ENCODE results near the gene KCNE2.

The KCNE2 gene

DNA sequence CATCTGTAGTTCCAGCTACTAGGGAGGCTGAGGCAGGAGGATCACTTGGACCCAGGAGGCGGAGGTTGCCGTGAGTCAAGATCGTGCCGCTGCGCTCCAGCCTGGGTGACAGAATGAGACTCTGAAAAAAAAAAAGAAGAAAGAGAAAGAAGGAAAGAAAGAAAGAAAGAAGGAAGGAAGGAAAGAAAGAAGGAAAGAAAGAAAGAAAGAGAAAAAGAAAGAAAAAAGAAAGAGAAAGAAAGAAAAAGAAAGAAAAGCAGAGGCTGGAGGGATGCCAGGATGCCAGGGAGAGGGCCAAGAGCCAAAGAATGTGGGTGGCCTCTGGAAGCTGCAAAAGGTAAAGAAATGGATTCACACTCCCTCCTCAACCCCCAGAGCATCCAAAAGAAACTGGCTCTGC, 8.2 kb upstream of the KCNE2 start:
- Histone ChIP-seq H3K27ac (replicated peaks) (no peak overlapping the region), H3K27me3 (ENCODE audit: insufficient read depth, poor library complexity, severe bottlenecking) (no peaks in the 10 kb centered on the region), H3K4me3 (replicated peaks; ENCODE audit: insufficient read depth, low read length) (no peak overlapping the region)
- TF ChIP-seq POLR2AphosphoS5 (IDR thresholded peaks at IDR 0.05; ENCODE audit: low read depth) (no peak), GABPA (IDR thresholded peaks at IDR 0.05; ENCODE audit: low read depth) (no peak), SPI1 (IDR thresholded peaks at IDR 0.05; ENCODE audit: borderline replicate concordance, low read depth) (no peak)
- TF ChIP-seq, protein P1, sequence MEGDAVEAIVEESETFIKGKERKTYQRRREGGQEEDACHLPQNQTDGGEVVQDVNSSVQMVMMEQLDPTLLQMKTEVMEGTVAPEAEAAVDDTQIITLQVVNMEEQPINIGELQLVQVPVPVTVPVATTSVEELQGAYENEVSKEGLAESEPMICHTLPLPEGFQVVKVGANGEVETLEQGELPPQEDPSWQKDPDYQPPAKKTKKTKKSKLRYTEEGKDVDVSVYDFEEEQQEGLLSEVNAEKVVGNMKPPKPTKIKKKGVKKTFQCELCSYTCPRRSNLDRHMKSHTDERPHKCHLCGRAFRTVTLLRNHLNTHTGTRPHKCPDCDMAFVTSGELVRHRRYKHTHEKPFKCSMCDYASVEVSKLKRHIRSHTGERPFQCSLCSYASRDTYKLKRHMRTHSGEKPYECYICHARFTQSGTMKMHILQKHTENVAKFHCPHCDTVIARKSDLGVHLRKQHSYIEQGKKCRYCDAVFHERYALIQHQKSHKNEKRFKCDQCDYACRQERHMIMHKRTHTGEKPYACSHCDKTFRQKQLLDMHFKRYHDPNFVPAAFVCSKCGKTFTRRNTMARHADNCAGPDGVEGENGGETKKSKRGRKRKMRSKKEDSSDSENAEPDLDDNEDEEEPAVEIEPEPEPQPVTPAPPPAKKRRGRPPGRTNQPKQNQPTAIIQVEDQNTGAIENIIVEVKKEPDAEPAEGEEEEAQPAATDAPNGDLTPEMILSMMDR (IDR thresholded peaks at IDR 0.05; ENCODE audit: insufficient read depth, low read length) = no peak
- TF ChIP-seq, protein P2, sequence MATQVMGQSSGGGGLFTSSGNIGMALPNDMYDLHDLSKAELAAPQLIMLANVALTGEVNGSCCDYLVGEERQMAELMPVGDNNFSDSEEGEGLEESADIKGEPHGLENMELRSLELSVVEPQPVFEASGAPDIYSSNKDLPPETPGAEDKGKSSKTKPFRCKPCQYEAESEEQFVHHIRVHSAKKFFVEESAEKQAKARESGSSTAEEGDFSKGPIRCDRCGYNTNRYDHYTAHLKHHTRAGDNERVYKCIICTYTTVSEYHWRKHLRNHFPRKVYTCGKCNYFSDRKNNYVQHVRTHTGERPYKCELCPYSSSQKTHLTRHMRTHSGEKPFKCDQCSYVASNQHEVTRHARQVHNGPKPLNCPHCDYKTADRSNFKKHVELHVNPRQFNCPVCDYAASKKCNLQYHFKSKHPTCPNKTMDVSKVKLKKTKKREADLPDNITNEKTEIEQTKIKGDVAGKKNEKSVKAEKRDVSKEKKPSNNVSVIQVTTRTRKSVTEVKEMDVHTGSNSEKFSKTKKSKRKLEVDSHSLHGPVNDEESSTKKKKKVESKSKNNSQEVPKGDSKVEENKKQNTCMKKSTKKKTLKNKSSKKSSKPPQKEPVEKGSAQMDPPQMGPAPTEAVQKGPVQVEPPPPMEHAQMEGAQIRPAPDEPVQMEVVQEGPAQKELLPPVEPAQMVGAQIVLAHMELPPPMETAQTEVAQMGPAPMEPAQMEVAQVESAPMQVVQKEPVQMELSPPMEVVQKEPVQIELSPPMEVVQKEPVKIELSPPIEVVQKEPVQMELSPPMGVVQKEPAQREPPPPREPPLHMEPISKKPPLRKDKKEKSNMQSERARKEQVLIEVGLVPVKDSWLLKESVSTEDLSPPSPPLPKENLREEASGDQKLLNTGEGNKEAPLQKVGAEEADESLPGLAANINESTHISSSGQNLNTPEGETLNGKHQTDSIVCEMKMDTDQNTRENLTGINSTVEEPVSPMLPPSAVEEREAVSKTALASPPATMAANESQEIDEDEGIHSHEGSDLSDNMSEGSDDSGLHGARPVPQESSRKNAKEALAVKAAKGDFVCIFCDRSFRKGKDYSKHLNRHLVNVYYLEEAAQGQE (IDR thresholded peaks at IDR 0.05; ENCODE audit: insufficient replicate concordance, low read depth) = no peak
- no peak for DNase-seq (ENCODE audit: low read depth in 1 of 2, low spot score in 1 of 2)

DNA sequence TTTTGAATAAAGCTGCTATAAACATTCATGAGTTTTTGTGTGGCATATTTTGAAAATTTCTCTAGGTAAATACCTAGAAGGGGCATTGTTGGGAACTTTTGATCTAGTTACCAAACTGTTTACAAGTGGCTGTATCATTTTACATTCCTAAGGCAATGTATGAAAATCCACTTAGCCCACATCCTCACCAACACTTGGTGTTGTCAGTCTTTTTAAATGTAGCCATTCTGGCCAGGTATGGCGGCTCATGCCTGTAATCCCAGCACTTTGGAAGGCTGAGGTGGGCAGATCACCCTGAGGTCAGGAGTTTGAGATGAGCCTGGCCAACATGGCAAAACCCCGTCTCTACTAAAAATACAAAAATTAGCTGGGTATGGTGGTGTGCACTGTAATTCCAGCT, 5.9 kb upstream of the KCNE2 start:
- no peaks in the 10 kb centered on the region for H3K27me3 ChIP-seq (ENCODE audit: insufficient read depth, poor library complexity, severe bottlenecking)
- DNase-seq (ENCODE audit: low read depth in 1 of 2, low spot score in 1 of 2) = no peak
- no peak overlapping the region for H3K4me3 ChIP-seq (replicated peaks; ENCODE audit: insufficient read depth, low read length)
- no peak for TF ChIP-seq SPI1 (IDR thresholded peaks at IDR 0.05; ENCODE audit: borderline replicate concordance, low read depth)
- TF ChIP-seq POLR2AphosphoS5 (IDR thresholded peaks at IDR 0.05; ENCODE audit: low read depth) = no peak
- no peak for TF ChIP-seq GABPA (IDR thresholded peaks at IDR 0.05; ENCODE audit: low read depth)
- TF ChIP-seq, protein P2 (IDR thresholded peaks at IDR 0.05; ENCODE audit: insufficient replicate concordance, low read depth) = no peak
- TF ChIP-seq, protein P1 (IDR thresholded peaks at IDR 0.05; ENCODE audit: insufficient read depth, low read length) = no peak
- no peak overlapping the region for H3K27ac ChIP-seq (replicated peaks)

DNA sequence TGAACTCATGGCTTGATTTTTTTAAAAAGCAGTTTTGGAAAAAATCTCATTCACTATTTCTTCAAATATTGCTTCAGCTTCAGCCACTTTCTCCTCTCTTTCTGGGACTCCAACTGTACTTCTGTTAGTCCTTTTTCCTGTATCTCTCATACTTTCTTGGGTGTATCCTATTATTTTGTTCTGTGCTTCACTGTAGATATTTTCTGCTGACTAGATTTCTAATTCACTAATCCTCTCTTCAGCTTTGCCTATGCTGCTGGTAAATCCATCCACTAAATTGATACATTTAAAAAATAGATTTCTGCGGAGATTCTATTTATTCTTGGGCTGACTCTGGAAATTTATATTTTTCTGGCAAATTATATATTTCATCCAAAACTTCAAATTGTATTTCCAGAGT, 4.9 kb upstream of the KCNE2 start:
- Histone ChIP-seq H3K27me3 (ENCODE audit: insufficient read depth, poor library complexity, severe bottlenecking) (no peaks in the 10 kb centered on the region), H3K4me3 (replicated peaks; ENCODE audit: insufficient read depth, low read length) (no peak overlapping the region)
- no peak for TF ChIP-seq GABPA (IDR thresholded peaks at IDR 0.05; ENCODE audit: low read depth)
- TF ChIP-seq, protein P1 (IDR thresholded peaks at IDR 0.05; ENCODE audit: insufficient read depth, low read length) = no peak
- TF ChIP-seq POLR2AphosphoS5 (IDR thresholded peaks at IDR 0.05; ENCODE audit: low read depth) = no peak
- TF ChIP-seq SPI1 (IDR thresholded peaks at IDR 0.05; ENCODE audit: borderline replicate concordance, low read depth) = no peak
- TF ChIP-seq, protein P2 (IDR thresholded peaks at IDR 0.05; ENCODE audit: insufficient replicate concordance, low read depth) = no peak

More for the DNA sequence above, 4.9 kb upstream of the KCNE2 start:
- H3K27ac ChIP-seq (replicated peaks) = no peak overlapping the region
- no peak for DNase-seq (ENCODE audit: low read depth in 1 of 2, low spot score in 1 of 2)
